IMR-90 (cell line): Measurements from ENCODE around the gene NKX2-3.

Experiments used
- BHLHE40 ChIP-seq: fragments of 150-350 bp; IDR thresholded peaks from 2 replicates; pipeline ENCODE4 v1.6.1; 2016; ENCODE audit warnings: mild to moderate bottlenecking, low read depth, low read length
- CEBPB ChIP-seq: IDR thresholded peaks from 2 replicates; pipeline ENCODE4 v1.6.1; 2012; ENCODE audit warnings: low read depth, low read length, improper control_type of control experiment
- CHD1 ChIP-seq: IDR thresholded peaks from 2 replicates; pipeline ENCODE4 v1.6.1; 2012; ENCODE audit warnings: low read depth, low read length, improper control_type of control experiment
- CTCF ChIP-seq: conservative IDR thresholded peaks from 2 replicates; pipeline ENCODE4 v1.5.1; 2012; ENCODE audit warnings: mild to moderate bottlenecking, low read depth, low read length, improper control_type of control experiment
- FOS ChIP-seq: fragments of 150-350 bp; IDR thresholded peaks from 2 replicates; pipeline ENCODE4 v1.6.1; 2016; ENCODE audit warnings: low read depth, low read length
- MAFK ChIP-seq: IDR thresholded peaks from 2 replicates; pipeline ENCODE4 v1.6.1; 2012; ENCODE audit warnings: low read depth, low read length, improper control_type of control experiment
- NFE2L2 ChIP-seq: fragments of 150-350 bp; IDR thresholded peaks from 2 replicates; pipeline ENCODE4 v1.6.1; 2016; ENCODE audit warnings: low read depth, mild to moderate bottlenecking, low read length
- POLR2A ChIP-seq: IDR thresholded peaks from 2 replicates; pipeline ENCODE4 v1.6.1; 2012; ENCODE audit warnings: mild to moderate bottlenecking, low read depth, low read length
- RAD21 ChIP-seq: IDR thresholded peaks from 2 replicates; pipeline ENCODE4 v1.6.1; 2012; ENCODE audit warnings: low read length, improper control_type of control experiment
- RFX5 ChIP-seq: IDR thresholded peaks from 2 replicates; pipeline ENCODE4 v1.8.0; 2012; ENCODE audit warnings: low read depth, mild to moderate bottlenecking, low read length, moderate library complexity
- SMC3 ChIP-seq: fragments of 150-350 bp; IDR thresholded peaks from 2 replicates; pipeline ENCODE4 v1.6.1; 2016; ENCODE audit warnings: low read depth, mild to moderate bottlenecking, antibody characterized with exemption, low read length, moderate library complexity
- USF2 ChIP-seq: fragments of 150-350 bp; IDR thresholded peaks from 2 replicates; pipeline ENCODE4 v1.6.1; 2017; ENCODE audit warnings: mild to moderate bottlenecking, antibody characterized with exemption, low read length, low read depth

GRCh38 chr10:99520040-99520846 is 12.5 kb upstream of the NKX2-3 start:
- TF ChIP-seq BHLHE40, result no peak
- no peak for TF ChIP-seq POLR2A
- no peak for TF ChIP-seq MAFK
- no peak for TF ChIP-seq SMC3
- no peak for TF ChIP-seq CTCF
- no peak for TF ChIP-seq USF2
- no peak for TF ChIP-seq FOS
- no peak for TF ChIP-seq RAD21
- no peak for TF ChIP-seq CEBPB
- TF ChIP-seq NFE2L2, result no peak
- no peak for TF ChIP-seq RFX5
- TF ChIP-seq CHD1, result no peak
